ENCODE measurements around the gene ALS2CL. TPM values are rescaled to one million over a fixed set of nuclear protein-coding genes. Genes with fewer than 3 reads are reported as not detected.

The ALS2CL gene
- total and polyA plus RNA-seq, 2 donors (not counting 3 experiments of a cell fraction or from before 2014, with no cell fraction given) = 7.8 to 10.1 TPM

DNA sequence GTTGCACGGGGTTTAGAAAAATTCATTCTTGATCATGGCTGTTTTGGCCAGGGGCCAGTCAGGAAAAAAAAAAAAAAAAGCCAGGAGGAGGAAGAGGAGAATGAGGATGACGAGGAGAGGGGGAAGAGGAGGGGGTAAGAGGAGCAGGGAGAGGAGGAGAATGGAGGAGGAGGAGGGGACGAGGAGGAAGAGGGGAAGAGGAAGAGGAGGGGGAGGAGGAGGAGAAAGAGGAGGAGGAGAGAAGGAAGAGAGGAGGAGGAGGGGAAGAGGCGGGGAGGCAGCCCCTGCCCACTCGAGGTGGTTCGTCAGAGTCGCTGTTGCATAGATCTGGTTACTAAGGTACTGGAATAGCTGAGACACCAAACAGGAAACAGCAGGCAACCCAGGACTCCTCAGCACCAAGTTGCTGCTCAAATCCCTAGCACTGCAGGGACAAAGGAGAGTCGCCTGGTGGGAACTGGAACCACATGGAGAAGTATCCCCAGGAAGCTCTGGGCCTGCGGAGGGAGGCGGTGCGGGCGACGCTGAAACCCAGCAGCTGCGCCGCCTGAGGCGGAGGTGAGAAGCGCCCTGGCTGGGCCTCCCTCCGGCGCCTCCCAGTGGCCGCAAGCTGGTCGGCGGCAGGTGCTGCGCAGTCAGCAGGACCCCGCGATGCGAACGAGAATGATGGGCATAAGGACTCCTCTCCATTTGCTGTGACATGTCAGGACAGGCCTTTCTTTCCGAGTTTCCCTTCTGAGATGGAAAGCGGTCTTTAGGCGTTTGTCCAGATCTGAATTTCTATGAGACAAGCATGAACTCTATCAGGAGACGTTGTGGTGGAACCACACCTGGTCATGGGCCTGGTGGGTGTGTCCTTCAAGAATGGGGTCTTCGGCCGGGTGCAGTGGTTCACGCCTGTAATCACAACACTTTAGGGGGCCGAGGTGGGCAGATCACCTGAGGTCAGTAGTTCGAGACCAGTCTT lies 63.6 kb downstream of the ALS2CL start:
- CTCF ChIA-PET = interaction anchor here (0.6 to 8.2 kb wide), 33 partner anchors 9 to 200 kb away, joined by 3 to 260 read pairs (median 6); partner anchors contain the start of genes LRRC2 and RTP3
- Histone ChIP-seq H3K4me2 (ENCODE audit: insufficient read depth, low read length) (peak overlapping the region; percentile 91), H2AFZ (ENCODE audit: low read depth, low read length) (peak overlapping the region; percentile 99), H3K9me3 (replicated peaks; ENCODE audit: control insufficient read depth, insufficient read depth, low read length) (no peaks in the 10 kb centered on the region), H3K79me2 (ENCODE audit: control insufficient read depth, insufficient read depth, low read length) (no peaks in the 10 kb centered on the region), H3K27me3 (ENCODE audit: control insufficient read depth in 2 of 2, insufficient read depth in 2 of 2, low read length in 2 of 2) (peaks cover 4 to 6% of the 10 kb centered on the region in 2 experiments), H3K27ac (ENCODE audit: insufficient read depth, low read depth, low read length) (no peak overlapping the region), H3K9me1 (replicated peaks; ENCODE audit: control insufficient read depth, extremely low read depth, insufficient read depth, low read length) (no peaks in the 10 kb centered on the region), H4K20me1 (replicated peaks; ENCODE audit: control insufficient read depth, extremely low read depth, insufficient read depth, low read length) (no peaks in the 10 kb centered on the region), H3K4me1 (ENCODE audit: control insufficient read depth, extremely low read depth, insufficient read depth, low read length) (peaks cover 9% of the 10 kb centered on the region), H3K4me3 (replicated peaks in 1 of 3; ENCODE audit: insufficient read depth in 1 of 3, low read depth in 1 of 3, low read length in 3 of 3) (peak overlapping the region; percentile 15 to 47 (median 16)), H3K9ac (replicated peaks; ENCODE audit: extremely low read depth, insufficient read depth, low read length) (peak overlapping the region; percentile 24), H3K36me3 (ENCODE audit: control insufficient read depth in 2 of 2, extremely low read depth in 1 of 2, insufficient read depth in 2 of 2, low read length in 2 of 2) (no peaks in the 10 kb centered on the region)
- TF ChIP-seq MYC (IDR thresholded peaks at IDR 0.05; ENCODE audit: low read depth, low read length) (no peak), MAX (IDR thresholded peaks at IDR 0.05; ENCODE audit: insufficient read depth, insufficient read length) (peak; percentile 56), GATA2 (IDR thresholded peaks at IDR 0.05; ENCODE audit: insufficient read depth, insufficient read length, low read depth, low read length) (no peak), FOS (IDR thresholded peaks at IDR 0.05; ENCODE audit: borderline replicate concordance, insufficient read depth, low read length) (no peak), JUN (IDR thresholded peaks at IDR 0.05; ENCODE audit: borderline replicate concordance, insufficient read depth, insufficient read length, low read depth) (no peak), POLR2AphosphoS5 (IDR thresholded peaks at IDR 0.05; ENCODE audit: insufficient read depth, low read depth, low read length) (peak; percentile 30), POLR2A (IDR thresholded peaks at IDR 0.05; ENCODE audit: low read depth, low read length) (peak; percentile 54), EZH2 (IDR thresholded peaks at IDR 0.05; ENCODE audit: borderline replicate concordance, low read depth, low read length, severe bottlenecking) (no peak)
- TF ChIP-seq, protein P1, sequence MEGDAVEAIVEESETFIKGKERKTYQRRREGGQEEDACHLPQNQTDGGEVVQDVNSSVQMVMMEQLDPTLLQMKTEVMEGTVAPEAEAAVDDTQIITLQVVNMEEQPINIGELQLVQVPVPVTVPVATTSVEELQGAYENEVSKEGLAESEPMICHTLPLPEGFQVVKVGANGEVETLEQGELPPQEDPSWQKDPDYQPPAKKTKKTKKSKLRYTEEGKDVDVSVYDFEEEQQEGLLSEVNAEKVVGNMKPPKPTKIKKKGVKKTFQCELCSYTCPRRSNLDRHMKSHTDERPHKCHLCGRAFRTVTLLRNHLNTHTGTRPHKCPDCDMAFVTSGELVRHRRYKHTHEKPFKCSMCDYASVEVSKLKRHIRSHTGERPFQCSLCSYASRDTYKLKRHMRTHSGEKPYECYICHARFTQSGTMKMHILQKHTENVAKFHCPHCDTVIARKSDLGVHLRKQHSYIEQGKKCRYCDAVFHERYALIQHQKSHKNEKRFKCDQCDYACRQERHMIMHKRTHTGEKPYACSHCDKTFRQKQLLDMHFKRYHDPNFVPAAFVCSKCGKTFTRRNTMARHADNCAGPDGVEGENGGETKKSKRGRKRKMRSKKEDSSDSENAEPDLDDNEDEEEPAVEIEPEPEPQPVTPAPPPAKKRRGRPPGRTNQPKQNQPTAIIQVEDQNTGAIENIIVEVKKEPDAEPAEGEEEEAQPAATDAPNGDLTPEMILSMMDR (IDR thresholded peaks at IDR 0.05; ENCODE audit: extremely low read depth in 1 of 2, insufficient read depth in 1 of 2, low read depth in 1 of 2, low read length in 2 of 2) = peak; percentile 99 to 100
- dilution Hi-C loops (cut with MboI; ENCODE audit: extremely low pct_ligation_motif_present, low sequenced_read_pairs) = no loop called here
- FAIRE-seq (peak; percentile 91), DNase-seq (ENCODE audit: low read depth, low spot score) (peak; percentile 86)
- intact Hi-C loops (cut with micrococcal nuclease) = loop anchor here (1.0 to 2.0 kb wide), 3 partner anchors 65 to 142 kb away; no protein-coding TSS in a partner anchor
- POLR2A ChIA-PET = interaction anchor here (1.6 kb wide), 1 partner anchor 141 kb away, joined by 10 read pairs; no protein-coding TSS in a partner anchor
- BruUV-seq (replicated peaks) = no TSS peak

Measured in endothelial cell of umbilical vein (primary cell).